IPS-11a (cell line): Measurements from ENCODE around the gene ITLN1.

ENCODE experiments used
- H3K4me3 ChIP-seq: one replicate; pipeline ENCODE4 v1.5.1; 2013; ENCODE audit warnings: low read depth, low read length, control low read depth

ITLN1 gene

DNA sequence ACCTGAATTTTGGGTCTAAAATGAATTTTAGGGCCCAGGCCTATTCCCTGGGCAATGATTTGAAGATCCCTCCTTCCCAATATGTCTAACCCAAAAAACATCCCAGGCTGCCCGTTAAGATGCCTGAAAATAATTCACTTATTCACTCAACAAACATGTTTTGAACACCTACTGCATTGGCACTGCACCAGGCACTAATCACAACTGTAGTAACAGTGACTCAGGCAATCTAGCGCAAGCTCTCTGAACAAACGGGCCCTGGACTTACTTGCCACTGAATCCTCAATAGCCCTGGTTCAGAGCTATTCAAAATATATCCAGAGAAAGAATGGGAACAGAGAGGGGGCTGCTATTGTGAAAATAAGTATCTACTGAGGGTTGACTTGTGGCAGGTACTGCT is 26.5 kb downstream of the ITLN1 start:
- no peak overlapping the region for H3K4me3 ChIP-seq

DNA sequence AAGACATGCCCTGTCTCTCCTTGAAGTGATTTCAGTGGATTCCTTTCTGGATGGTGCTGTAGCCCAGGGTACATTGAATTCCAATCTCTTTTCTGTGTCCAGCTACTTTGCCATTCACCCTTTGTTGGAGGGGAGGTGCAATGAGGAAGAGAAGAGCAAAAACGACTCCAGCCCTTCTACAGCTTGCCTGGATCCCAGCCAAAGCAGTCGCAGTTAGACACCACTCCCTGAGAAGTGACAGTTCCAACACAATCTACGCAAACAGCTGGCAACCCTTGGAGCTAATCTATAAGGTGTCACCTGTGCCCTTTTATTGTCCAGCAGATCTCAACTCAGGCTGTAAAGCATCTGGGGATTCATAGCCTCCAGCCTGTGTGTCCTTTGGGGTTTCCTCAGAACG is 26.9 kb downstream of the ITLN1 start:
- no peak overlapping the region for H3K4me3 ChIP-seq

DNA sequence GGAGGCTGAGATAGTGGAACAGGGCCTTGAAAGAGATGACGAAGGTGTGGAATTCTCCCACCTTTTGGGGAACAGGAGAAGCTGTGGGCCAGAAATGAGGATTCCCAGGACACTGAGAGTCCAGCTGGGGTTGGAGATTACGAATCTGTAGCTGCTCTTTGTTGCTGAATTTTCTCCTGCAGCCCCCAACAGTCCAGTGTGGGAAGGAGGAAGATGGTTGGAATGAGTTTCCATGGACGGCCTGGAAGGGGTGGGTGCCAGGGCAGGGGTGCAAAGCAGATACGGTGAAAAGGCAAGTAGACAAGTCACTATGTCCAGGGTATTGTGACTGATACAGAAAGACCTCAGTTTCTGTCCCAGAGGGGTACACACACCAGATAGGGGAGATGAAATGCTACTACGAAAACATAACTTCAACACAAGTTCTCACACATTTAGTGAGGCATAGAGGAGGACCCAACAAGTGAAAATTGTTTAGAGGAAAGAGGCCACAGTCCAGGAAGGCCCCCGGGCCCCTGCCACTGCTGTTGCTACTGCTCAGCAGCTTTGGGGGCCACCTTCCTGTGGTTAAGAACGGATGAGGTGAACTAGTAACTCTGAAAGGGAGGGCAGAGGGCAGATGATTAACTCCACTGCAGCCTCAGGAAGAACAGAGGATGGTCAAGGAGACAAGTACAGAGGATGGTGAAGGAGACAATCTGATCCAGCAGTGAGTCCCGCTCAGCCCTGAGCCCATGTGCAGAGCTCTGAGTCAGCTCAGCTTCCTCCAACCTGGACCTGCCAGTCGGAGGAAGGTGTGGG is 29.6 kb downstream of the ITLN1 start:
- H3K4me3 ChIP-seq = no peak overlapping the region

DNA sequence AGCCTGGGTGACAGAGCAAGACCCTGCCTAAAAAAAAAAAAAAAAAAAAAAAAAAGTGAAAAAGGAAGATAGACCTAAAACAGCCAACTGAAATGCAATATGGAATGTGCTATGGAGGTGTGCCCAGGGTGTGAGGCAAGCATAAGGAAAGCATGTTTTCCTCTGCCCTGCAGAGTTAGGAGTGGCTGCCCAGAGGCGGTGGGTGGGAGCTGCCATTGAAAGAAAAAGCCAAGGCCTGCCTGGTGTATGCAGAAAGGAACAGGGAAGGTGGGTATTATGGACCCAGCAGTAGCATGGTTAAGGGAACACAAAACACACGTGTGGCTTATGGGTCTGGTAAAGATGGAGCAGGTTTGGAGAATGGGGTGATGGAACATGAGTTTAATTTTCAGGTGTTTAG is 31.2 kb downstream of the ITLN1 start:
- H3K4me3 ChIP-seq = no peak overlapping the region

DNA sequence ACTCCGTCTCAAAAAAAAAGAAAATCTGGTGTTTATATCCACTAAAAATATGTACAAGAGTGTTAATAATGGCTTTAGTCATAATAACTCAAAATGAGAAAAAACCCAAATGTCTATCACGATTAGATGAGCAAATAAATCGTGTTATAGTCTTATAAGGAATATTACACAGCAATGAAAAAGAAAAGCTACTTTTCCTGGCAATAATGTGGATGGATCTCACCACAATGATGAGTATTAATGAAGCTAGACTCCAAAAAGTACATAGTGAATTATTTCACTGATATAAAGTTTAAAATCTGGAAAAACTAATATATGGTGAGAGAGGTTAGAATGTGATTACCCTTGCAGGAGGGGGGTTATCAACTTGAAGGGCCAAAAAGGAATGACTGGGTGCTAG is 32.0 kb downstream of the ITLN1 start:
- no peak overlapping the region for H3K4me3 ChIP-seq

DNA sequence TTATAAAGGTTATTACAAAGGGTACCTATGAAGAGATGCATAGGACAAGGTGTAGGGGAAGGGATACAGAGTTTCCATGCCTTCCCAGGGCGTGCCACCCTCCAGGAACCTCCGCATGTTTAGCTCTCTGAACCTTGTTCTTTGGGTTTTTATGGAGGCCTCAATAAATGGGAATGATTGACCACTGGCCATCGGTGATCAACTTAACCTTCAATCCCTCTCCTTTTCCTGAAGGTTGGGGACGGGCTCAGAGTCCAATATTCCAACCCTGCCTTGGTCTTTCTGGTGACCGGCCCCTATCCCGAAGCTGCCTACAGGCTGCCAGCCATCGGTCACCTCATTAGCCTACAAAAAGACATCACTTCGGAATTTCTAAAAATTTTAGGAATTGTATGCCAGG is 34.0 kb downstream of the ITLN1 start:
- H3K4me3 ChIP-seq = no peak overlapping the region

DNA sequence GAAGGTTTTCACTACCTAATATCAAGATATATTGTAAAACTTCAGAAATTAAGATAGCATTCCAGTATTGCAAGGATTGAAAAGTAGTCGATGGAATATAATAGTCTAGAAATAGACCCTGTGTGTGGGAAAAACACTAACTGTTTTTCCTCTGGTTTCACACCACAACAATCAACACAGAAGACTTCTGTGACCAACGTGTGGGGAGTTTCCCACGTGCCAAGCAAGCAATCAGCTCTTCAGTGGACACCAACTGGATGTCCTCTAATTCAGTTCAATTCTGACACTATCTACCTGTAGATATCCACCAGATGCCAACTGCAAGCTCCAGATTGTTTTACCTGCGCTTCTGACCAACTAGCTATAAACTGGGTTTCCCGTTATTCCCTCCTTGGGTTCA is 34.4 kb downstream of the ITLN1 start:
- no peak overlapping the region for H3K4me3 ChIP-seq

DNA sequence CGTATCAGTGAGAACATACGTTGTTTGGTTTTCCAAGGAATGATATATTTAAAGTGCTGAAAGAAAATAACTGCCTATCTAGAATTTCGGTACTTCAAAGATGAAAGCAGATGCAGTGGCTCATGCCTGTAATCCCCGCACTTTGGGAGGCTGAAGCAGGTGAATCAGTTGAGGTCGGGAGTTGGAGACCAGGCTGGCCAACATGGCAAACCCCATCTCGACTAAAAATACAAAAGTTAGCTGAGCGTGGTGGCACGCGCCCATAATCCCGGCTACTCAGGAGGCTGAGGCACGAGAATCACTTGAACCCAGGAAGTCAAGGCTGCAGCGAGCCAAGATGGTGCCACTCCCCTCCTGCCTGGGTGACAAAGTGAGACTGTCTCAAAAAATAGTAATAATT is 38.7 kb downstream of the ITLN1 start:
- H3K4me3 ChIP-seq = no peak overlapping the region

DNA sequence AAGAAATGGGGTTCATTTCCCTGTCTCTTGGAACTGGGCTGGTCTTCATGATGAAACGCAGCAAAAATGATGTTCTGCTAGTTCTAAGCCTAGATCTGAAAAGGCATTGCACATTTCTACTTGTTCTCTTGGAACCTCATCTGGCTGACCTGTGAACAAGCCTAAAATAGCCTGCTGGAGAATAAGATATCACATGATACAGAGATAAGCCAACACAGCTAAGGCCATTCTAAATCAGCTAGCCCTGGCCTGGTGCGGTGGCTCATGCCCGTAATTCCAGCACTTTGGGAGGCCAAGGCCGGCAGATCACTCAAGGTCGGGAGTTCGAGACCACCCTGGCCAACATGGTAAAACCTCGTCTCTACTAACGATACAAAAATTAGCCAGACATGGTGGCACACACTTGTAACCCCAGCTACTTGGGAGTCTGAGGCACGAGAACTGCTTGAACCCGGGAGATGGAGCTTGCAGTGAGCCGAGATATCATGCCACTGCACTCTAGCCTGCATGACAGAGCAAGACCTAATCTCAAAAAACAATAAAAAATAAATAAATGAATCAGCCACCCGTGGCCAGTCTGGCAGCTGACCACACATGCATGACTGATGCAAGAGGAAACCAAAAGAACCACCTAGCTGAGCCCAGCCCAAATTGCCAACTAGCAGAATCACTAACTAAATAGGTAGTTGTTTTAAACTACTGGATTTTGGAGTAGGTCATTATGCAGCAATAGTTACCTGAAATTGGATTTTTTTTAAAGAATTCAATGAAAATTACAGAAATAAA is 40.3 kb downstream of the ITLN1 start:
- no peak overlapping the region for H3K4me3 ChIP-seq

DNA sequence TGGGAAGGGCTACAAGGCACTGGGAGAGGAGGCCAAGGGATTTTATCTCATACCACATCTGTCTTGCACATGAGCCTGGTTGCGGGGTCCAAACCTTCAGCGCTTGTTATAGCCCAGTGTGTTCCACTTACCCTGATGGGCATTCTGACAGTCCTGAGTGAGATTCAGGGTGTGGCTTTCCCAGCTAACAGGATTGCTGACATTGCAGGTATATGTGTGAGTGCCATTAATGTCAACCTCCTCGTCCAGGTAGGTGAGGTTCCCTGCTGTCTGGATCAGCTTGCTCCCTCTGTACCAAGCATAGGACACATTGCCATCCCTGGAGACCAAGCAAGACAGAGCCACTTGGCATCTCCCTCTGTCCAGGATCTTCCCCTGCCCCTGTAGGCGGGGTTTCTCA is 43.9 kb downstream of the ITLN1 start:
- no peak overlapping the region for H3K4me3 ChIP-seq

DNA sequence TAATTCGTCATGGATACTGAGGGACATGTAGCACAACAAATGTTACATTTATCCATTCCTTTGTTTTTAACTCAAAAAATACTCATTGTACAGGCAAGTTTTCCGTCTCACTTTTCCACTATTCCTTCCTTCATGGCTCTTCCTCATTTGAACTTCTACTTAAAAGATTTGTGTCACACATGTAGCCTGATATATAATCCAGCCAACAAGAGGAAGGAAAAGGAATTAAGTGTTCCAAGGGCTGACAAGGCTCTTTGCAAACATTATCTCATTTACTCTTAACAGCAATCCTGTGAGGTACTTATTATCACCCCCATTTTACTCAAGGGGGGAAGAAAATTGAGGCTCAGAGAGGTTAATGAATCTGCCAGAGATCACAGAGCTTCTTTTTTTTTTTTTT is 45.2 kb downstream of the ITLN1 start:
- no peak overlapping the region for H3K4me3 ChIP-seq

DNA sequence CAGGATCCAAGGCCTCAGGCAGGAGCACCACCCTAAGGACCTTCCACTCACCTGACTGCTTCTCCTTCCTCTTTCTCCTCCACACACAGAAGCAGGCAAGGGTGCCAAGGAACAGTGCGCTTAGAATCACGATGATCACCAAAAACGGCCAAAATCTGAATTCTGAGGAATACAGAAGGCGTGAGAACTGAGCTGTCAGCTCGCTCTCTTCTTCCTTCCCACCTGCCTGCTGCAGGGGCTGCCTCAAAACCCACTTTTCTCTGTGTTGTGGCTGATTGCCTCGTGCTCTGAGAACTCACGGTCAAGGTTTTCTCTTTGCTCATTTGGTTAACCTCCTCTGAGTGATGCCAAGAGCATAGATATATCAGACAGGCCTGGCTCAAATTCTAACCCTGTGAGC is 46.1 kb downstream of the ITLN1 start:
- no peak overlapping the region for H3K4me3 ChIP-seq

DNA sequence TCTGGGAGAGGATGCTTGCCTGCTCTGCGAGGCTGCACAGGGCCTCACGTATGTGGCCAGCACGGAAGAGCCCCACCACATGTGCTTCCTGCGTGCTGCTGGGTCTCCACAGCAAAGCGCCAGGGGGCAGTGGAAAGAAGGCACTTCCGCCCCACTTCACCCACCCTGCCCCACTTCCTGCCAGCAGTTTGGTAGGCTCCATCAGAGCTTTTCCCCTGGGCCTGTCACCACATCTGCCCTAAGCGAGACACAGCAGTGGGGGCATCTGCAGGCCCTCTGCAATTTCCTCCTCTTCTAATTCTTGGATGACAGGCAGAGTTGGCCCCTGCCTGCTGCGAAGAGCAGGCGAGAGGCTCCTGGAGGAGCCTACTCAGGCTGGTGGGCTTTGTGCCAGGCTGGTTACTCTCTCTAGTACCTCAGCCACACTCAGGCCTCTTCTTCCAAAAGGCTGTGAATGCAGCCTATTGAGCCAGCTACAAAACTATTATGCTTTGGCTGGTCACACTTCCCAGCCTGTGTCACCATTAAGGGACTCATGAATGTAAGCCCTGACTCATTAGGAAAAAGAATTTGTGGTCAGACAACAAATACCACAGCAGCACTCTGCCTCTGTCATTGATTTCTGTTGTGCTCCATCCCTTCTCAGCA is 47.3 kb downstream of the ITLN1 start:
- H3K4me3 ChIP-seq = no peak overlapping the region

DNA sequence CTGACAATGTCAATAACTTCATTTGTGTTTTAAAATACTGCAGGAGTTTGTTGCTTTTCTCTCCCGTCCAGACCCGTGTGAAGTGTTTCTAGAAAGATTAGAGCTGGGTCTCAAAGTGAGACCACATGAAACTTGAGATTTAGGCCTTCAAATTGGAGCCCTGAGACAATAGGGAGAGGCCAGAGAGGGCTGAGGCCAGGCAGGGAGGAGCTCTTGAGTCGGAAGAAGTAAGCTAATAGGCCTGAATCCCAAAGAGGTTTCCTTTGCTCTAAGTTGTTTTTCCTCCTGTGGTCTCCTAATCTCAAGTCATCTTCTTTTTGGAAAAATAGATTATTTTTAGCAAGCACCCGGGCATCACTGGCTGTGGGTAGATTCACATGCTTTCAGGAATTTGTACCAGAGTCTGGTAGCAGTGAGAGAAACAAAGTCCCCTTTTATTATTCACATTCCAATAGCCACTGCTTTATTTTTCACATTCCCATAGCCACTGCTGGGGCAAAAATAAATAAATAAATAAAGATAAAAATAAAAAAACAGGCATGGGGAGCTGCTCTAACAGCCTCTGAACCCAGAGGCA is 47.9 kb downstream of the ITLN1 start:
- no peak overlapping the region for H3K4me3 ChIP-seq

DNA sequence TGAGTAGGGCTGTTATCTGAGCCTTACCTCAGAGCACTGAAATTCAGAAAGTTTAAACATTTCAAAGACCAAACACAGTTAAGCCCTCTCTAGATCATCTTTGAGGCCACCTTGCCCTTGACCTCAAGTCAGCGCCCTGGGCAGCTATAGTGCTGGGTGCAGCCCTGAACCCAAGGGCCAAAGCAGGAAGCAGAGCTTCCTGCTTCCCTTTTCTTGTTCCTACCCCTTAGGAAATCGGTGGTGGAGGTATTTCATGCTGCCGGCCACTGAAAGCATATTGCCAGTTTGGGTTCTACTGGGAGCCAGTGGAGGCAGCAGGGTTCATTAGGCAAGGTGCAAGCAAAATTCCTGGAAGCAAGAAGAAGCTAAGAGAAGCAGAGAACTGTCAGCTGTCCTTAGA is 48.4 kb downstream of the ITLN1 start:
- no peak overlapping the region for H3K4me3 ChIP-seq

DNA sequence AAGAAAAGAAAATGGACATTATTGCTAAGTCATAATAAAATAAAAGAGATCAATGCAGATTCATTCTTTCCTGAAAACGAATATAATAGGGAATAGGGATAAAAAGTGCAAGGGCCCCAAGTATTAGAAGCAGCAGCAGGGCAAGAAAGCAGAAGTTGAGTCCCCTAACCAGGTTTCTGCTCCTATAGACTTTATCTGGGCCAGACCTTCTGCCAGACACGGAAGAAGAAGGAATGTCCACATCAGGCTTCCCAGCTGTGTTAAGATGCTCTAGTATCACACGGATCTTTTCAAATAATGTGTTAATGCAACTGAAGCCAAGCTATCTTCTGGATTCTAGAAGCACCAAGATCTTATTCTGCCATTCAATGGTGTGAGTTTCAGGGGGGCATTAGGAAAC is 49.2 kb downstream of the ITLN1 start:
- H3K4me3 ChIP-seq = no peak overlapping the region

DNA sequence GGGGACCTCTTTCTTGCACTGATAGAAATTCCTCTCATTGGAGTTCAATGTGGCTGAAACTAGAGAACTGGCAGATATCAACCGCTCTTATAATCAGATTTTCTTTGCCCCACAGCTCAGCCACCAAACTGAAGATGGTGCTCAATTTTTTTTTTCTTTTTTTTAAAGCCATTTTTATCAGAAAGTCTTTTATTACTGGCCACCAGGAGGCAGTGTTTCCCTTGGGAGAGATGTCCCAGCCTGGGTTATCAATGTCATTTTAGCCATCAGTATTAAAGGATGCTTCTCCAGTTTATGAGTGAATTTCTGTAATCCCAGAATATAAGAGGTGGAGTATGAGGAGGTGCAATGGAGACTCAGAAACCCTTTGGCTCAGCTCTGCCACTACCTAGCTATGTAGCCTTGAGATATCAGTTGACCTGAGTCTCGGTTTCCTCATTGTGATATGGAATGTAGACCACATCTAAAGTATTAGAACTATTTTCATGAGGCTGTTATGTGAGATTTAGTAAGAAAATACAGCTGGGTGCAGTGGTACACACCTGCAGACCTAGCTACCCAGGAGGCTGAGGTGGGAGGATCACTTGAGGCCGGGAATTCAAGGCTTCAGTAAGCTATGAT is 49.9 kb downstream of the ITLN1 start:
- no peak overlapping the region for H3K4me3 ChIP-seq

DNA sequence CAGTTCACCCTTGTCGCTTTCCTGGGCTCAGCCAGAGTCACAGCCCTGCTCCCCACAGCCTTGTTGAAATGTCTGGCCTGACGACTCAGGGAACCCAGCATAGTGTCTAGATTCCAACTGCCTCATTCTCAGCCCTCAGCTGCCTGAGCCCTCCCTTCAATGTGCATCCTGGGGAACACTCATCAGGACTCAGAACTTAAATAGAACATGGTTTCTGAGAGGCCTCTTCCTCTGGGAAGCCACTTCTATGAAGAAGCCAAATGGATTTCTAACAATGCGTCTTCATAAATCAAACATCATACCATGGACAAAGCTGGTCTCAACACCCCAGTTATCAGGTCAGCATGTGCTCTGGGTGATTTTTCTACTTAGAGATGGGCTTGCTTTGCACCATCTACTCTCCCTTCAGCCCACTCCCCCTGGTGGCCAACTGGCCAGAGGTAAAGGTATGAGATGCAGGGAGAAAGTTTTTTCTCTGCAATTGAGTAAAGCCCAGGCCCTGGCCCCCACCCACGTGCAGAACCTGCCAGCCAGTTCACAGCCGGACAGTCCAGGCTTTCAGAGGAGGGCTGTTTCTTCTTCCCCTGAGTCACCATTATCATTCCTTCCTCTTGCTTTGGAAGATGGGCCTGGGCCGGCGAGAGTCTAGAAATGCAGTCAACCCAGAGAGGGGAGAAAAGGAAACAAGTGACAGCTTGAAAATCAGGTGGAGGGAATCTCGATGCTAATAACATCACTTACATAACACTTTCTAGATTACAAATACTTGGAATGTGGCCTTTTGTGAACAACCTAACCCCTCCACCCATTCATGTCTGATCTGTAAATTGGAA is 54.4 kb downstream of the ITLN1 start:
- H3K4me3 ChIP-seq = no peak overlapping the region

DNA sequence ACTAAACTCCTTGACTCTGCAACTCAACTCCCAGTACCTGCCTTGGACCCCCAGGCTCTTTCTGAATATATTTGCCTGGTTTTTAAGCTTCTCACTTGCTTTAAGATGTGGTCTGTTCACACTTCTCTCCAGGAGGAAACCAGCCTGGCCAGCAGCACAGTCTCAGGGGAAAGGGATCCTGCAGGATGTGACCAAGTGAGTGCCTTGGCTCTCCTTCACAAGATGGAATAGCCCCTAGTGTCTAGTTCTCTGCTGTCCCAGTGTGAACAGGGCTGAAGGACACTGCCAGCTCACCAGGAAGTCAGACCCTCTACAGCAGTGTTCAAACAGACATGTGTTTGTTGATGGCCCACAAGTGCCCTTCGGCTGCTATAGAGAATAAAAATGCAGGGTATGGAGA is 55.2 kb downstream of the ITLN1 start:
- H3K4me3 ChIP-seq = no peak overlapping the region

DNA sequence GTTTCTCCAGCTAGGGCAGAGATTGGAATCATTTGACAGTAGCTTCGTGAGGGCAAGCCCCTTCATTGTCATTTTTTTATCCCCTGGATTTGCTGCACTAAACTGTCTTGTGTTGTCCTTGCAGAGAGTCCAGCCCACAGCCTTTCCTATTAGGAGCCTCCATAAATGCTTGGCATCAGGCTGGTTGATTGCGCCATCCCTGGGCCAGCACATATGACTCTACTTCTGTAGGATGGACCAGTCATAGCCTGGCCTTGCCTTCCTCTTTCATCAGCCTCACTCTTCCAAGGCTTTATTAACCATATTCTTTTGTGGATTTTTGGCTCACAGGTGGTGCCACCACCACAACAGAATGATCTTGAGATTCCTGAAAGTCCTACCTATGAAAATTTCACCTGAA is 57.6 kb downstream of the ITLN1 start:
- no peak overlapping the region for H3K4me3 ChIP-seq
